ENCODE results near the gene KRTAP12-1. TPM values are rescaled to one million over a fixed set of nuclear protein-coding genes. Genes with fewer than 3 reads are reported as not detected.

The KRTAP12-1 gene
- total RNA-seq, 2 donors from 2014 or later = not detected

DNA sequence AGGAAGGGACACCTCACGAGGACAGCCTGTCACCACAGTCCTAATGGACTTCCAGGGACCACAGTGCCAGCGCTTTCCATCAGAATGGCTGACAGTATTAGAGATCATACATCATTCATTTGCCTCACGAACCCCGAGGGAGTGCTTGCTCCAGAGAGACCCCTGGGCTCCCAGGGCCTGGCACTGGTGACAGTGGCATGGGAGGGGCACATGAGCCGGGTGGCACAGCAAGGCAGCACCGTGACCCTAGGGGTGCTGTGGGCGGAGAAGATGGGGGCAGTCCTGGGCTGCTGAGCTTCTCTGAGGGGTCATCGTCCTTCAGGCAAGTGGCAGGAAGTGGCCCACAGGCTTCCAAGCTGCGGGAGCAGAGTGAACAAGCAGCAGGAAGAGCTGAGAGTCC, 45.8 kb upstream of the KRTAP12-1 start:
- Histone ChIP-seq H3K27ac (no peak overlapping the region), H3K4me3 (no peak overlapping the region), H3K4me1 (peaks cover 0 to 10% of the 10 kb centered on the region in 2 donors), H3K9me3 (no peaks in the 10 kb centered on the region), H3K27me3 (peaks cover 0 to 14% of the 10 kb centered on the region in 2 donors), H3K36me3 (no peaks in the 10 kb centered on the region)
- TF ChIP-seq, protein P1, sequence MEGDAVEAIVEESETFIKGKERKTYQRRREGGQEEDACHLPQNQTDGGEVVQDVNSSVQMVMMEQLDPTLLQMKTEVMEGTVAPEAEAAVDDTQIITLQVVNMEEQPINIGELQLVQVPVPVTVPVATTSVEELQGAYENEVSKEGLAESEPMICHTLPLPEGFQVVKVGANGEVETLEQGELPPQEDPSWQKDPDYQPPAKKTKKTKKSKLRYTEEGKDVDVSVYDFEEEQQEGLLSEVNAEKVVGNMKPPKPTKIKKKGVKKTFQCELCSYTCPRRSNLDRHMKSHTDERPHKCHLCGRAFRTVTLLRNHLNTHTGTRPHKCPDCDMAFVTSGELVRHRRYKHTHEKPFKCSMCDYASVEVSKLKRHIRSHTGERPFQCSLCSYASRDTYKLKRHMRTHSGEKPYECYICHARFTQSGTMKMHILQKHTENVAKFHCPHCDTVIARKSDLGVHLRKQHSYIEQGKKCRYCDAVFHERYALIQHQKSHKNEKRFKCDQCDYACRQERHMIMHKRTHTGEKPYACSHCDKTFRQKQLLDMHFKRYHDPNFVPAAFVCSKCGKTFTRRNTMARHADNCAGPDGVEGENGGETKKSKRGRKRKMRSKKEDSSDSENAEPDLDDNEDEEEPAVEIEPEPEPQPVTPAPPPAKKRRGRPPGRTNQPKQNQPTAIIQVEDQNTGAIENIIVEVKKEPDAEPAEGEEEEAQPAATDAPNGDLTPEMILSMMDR (IDR thresholded peaks at IDR 0.05) = no peak
- no peak for DNase-seq (ENCODE audit: low spot score)

DNA sequence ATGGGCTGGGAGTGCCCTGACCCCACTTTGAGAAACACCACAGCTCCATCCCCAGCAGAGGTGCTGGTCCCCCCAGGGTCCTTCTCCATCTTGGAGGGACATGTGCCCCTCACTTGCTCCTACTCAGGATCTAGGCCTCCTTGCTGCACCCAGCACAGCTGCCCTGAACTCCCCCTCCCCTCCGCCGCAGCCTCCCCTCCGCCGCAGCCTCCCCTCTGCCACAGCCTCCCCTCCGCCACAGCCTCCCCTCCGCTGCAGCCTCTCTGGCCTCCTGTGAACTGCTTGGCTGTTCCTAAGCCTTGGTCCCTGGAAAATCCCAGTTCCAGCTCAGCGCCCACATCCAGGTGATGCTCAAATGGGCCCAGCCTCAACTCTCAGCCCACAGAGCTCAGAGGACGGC, 45.4 kb upstream of the KRTAP12-1 start:
- DNase-seq (ENCODE audit: low spot score) = no peak
- Histone ChIP-seq H3K27me3 (peaks cover 0 to 14% of the 10 kb centered on the region in 2 donors), H3K27ac (no peak overlapping the region), H3K4me3 (no peak overlapping the region), H3K4me1 (peaks cover 0 to 10% of the 10 kb centered on the region in 2 donors), H3K36me3 (no peaks in the 10 kb centered on the region), H3K9me3 (no peaks in the 10 kb centered on the region)
- TF ChIP-seq, protein P1 (IDR thresholded peaks at IDR 0.05) = no peak

DNA sequence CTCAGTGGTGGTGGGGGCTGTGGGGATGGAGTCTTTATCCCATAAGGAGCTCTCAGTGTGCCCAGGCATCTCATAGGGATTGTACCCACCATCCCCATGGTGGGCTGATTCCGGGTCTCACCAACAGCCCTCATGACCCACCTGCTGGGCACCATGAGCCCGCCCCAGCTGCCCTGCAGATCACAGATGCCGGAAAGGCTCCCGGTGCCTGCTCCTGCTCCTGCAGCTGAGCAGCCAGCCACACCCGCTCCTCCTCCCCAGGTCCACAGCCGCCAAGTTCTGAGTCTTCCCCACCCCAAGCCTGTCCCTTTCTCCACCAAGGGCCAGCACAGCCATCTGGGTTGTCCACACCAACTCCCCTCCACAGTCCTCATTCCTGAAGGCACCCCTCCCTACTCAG, 44.9 kb upstream of the KRTAP12-1 start:
- H3K9me3 ChIP-seq = no peaks in the 10 kb centered on the region
- peaks cover 0 to 14% of the 10 kb centered on the region in 2 donors for H3K27me3 ChIP-seq
- TF ChIP-seq, protein P1 (IDR thresholded peaks at IDR 0.05) = no peak
- H3K27ac ChIP-seq = no peak overlapping the region
- peaks cover 0 to 10% of the 10 kb centered on the region in 2 donors for H3K4me1 ChIP-seq
- H3K36me3 ChIP-seq = no peaks in the 10 kb centered on the region
- DNase-seq (ENCODE audit: low spot score) = no peak
- H3K4me3 ChIP-seq = no peak overlapping the region

DNA sequence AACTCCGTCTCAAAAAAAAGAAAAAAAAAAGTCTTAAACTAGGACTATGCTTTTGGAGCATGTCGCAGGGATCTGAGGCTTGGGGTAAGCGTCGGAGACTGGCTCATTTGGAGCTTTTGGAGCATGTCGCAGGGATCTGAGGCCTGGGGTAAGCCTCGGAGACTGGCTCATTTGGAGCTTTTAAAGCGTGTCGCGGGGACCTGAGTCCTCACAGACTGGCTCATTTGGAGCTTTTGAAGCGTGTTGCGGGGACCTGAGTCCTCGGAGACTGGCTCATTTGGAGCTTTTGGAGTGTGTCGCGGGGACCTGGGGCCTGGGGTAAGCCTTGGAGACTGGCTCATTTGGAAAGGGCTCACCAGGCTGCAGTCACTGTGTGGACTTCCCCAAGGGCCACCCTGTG, 43.0 kb upstream of the KRTAP12-1 start:
- no peaks in the 10 kb centered on the region for H3K9me3 ChIP-seq
- no peak for DNase-seq (ENCODE audit: low spot score)
- no peaks in the 10 kb centered on the region for H3K36me3 ChIP-seq
- no peak overlapping the region for H3K27ac ChIP-seq
- TF ChIP-seq, protein P1 (IDR thresholded peaks at IDR 0.05) = no peak
- peaks cover 0 to 10% of the 10 kb centered on the region in 2 donors for H3K4me1 ChIP-seq
- no peak overlapping the region for H3K4me3 ChIP-seq
- peaks cover 0 to 14% of the 10 kb centered on the region in 2 donors for H3K27me3 ChIP-seq

DNA sequence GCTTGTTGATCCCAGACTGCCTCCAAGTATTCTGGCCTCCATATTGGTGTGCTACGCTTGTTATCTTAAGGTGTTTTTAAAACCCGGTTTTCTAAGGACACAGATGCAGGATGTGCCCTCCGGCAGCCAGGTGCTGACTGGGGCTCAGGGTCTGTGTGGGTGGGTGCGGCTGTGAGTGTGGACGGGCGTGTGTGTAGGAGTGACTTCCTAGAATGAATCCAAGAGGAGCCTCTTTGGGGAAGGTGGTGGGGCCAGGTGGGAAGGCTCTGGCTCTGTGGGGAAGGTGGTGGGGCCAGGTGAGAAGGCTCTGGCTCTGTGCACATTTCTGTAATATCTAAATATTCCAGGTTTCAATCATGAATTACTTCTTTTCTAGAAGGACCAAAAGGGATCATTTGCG, 42.2 kb upstream of the KRTAP12-1 start:
- DNase-seq (ENCODE audit: low spot score) = no peak
- peaks cover 0 to 14% of the 10 kb centered on the region in 2 donors for H3K27me3 ChIP-seq
- TF ChIP-seq, protein P1 (IDR thresholded peaks at IDR 0.05) = no peak

More for the DNA sequence above, 42.2 kb upstream of the KRTAP12-1 start:
- H3K36me3 ChIP-seq = no peaks in the 10 kb centered on the region
- peaks cover 0 to 10% of the 10 kb centered on the region in 2 donors for H3K4me1 ChIP-seq
- H3K27ac ChIP-seq = no peak overlapping the region
- H3K4me3 ChIP-seq = no peak overlapping the region
- no peaks in the 10 kb centered on the region for H3K9me3 ChIP-seq
